Measurements from ENCODE around the gene ZNF609. TPM values are rescaled to one million over a fixed set of nuclear protein-coding genes. Genes with fewer than 3 reads are reported as not detected.
A peak's percentile ranks its signal among the peaks of the same experiment; 100 is the strongest.

Gene ZNF609
- total and polyA plus RNA-seq, 2 of the 13 experiments (the other 11 are each of a cell fraction or from before 2014, with no cell fraction given), result 8.9 to 9.9 TPM

DNA sequence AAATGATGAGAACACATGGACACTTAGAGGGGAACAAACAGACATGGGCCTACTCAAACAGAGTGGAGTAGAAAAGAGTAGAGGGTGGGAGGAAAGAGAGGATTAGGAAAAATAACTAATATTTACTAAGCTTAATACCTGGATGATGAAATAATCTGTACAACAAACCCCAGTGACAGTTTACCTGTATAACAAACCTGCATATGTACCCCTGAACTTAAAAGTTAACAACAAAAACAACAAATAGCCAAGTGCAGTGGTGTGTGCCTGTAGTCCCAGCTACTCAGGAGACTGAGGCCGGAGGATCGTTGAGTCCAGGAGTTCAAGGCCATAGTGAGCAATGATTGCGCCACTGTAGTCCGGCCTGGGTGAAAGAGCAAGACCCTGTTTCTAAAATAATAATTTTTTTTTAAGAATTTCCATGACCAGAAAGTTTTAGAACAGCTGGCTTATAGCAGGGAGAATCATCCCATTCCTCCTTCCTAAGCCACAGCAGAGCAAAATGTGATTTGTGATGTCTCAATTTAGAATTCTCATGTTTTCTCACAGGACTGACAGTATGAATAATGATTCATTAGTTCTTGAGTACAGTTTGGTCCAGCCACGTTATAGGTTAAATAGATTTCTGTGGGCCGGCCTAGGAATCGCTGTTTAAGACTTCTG, 150.0 kb downstream of the ZNF609 start (continued):
- TF ChIP-seq KLF16 (CRISPR knock-in tag; IDR thresholded peaks at IDR 0.05), result 0 out of 4 replicates have a peak, but pooled peaks of 1 of the 2 experiments have one; percentile 52
- TF ChIP-seq ZNF510 (CRISPR knock-in tag; IDR thresholded peaks at IDR 0.05; ENCODE audit: low read depth), result no peak
- peak; percentile 36; the same call in 1 of the 2 replicates for TF ChIP-seq TCF7 (IDR thresholded peaks at IDR 0.05; ENCODE audit: low read depth)
- peak; percentile 75; the same call in 1 of the 2 replicates for TF ChIP-seq RCOR2 (CRISPR knock-in tag; IDR thresholded peaks at IDR 0.05)
- TF ChIP-seq IKZF1 (IDR thresholded peaks at IDR 0.05), result no peak
- TF ChIP-seq SIN3B (IDR thresholded peaks at IDR 0.05; ENCODE audit: low read length), result no peak
- TF ChIP-seq FOSL2 (CRISPR knock-in tag; IDR thresholded peaks at IDR 0.05), result peak; percentile 76
- 0 out of 2 replicates have a peak, but pooled peaks have one; percentile 40 for TF ChIP-seq REPIN1 (CRISPR knock-in tag; IDR thresholded peaks at IDR 0.05; ENCODE audit: borderline replicate concordance, low read depth)
- TF ChIP-seq ZSCAN25 (CRISPR knock-in tag; IDR thresholded peaks at IDR 0.05), result peak; percentile 67
- TF ChIP-seq REST (IDR thresholded peaks at IDR 0.05; ENCODE audit: borderline replicate concordance in 1 of 2, low read depth in 1 of 2, low read length in 2 of 2), result 0 out of 4 replicates have a peak, but pooled peaks of 1 of the 2 experiments have one; percentile 21
- TF ChIP-seq, protein P1, sequence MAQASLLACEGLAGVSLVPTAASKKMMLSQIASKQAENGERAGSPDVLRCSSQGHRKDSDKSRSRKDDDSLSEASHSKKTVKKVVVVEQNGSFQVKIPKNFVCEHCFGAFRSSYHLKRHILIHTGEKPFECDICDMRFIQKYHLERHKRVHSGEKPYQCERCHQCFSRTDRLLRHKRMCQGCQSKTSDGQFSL (CRISPR knock-in tag; IDR thresholded peaks at IDR 0.05), result no peak
- TF ChIP-seq MTA3 (CRISPR knock-in tag; IDR thresholded peaks at IDR 0.05), result no peak
- TF ChIP-seq ZNF292 (CRISPR knock-in tag; IDR thresholded peaks at IDR 0.05; ENCODE audit: borderline replicate concordance, low read depth), result no peak
- no peak for TF ChIP-seq ZNF274 (CRISPR knock-in tag; IDR thresholded peaks at IDR 0.05)
- TF ChIP-seq EZH2 (conservative IDR thresholded peaks at IDR 0.05; ENCODE audit: low read depth, low read length), result no peak
- peak; percentile 29; the same call in 1 of the 2 replicates for TF ChIP-seq PATZ1 (CRISPR knock-in tag; IDR thresholded peaks at IDR 0.05)
- no peak for TF ChIP-seq ZNF142 (CRISPR knock-in tag; IDR thresholded peaks at IDR 0.05)
- TF ChIP-seq MXD4 (CRISPR knock-in tag; IDR thresholded peaks at IDR 0.05), result no peak
